A549 (cell line): ENCODE results near the gene ASIC1.

Experiments
- CEBPB ChIP-seq, 2 experiments: fragments of >200 bp in 1 of 2; sonication (Bioruptor Twin) in 1 of 2; formaldehyde crosslinking in 1 of 2; IDR thresholded peaks; 2 replicates each; pipeline ENCODE4 v1.6.1; 2012 to 2016
- CHD4 ChIP-seq: fragments of 200-600 bp; sonication (generic); IDR thresholded peaks from 2 replicates; pipeline ENCODE4 v1.6.1; 2016; ENCODE audit warnings: antibody characterized with exemption, mild to moderate bottlenecking, borderline replicate concordance
- CTCF ChIP-seq: fragments of >200 bp; sonication (Bioruptor Twin); formaldehyde crosslinking; IDR thresholded peaks from 3 replicates; pipeline ENCODE4 v1.5.1; 2016
- E2F6 ChIP-seq: IDR thresholded peaks from 2 replicates; pipeline ENCODE4 v1.6.1; 2012; ENCODE audit warnings: low read depth, borderline replicate concordance
- JUN ChIP-seq, 2 experiments: fragments of >200 bp; sonication (Bioruptor Twin); formaldehyde crosslinking; IDR thresholded peaks; 2 replicates in 1 of 2; 3 replicates in 1 of 2; pipeline ENCODE4 v1.6.1; 2016 to 2017
- NR3C1 ChIP-seq: fragments of >200 bp; sonication (Bioruptor Twin); formaldehyde crosslinking; IDR thresholded peaks from 3 replicates; pipeline ENCODE4 v1.6.1; 2017
- POLR2A ChIP-seq: IDR thresholded peaks from 2 replicates; pipeline ENCODE4 v1.6.1; 2012; ENCODE audit warnings: mild to moderate bottlenecking, low read length
- RAD21 ChIP-seq, 2 experiments: fragments of >200 bp in 1 of 2; sonication (Bioruptor Twin) in 1 of 2; formaldehyde crosslinking in 1 of 2; IDR thresholded peaks in 1 of 2; conservative IDR thresholded peaks in 1 of 2; 2 replicates in 1 of 2; 3 replicates in 1 of 2; pipeline ENCODE4 v1.6.1; 2012 to 2018; ENCODE audit warnings: inconsistent platforms in 1 of 2
- REST ChIP-seq: fragments of 200-600 bp; sonication (generic); IDR thresholded peaks from 2 replicates; pipeline ENCODE4 v1.6.1; 2016; ENCODE audit warnings: antibody characterized with exemption, mild to moderate bottlenecking, moderate library complexity
- ZSCAN20 ChIP-seq: fragments of 250-450 bp; sonication (Bioruptor Pico); IDR thresholded peaks from 2 replicates; pipeline ENCODE4 v1.8.0; 2022; ENCODE audit warnings: mild to moderate bottlenecking, moderate library complexity

- no peak for TF ChIP-seq E2F6
- no peak for TF ChIP-seq CTCF
- TF ChIP-seq POLR2A = no peak
- no peak for TF ChIP-seq REST
- no peak for TF ChIP-seq CEBPB (IDR thresholded peaks at IDR 0.05)
- TF ChIP-seq RAD21 (conservative IDR thresholded peaks at IDR 0.05 in 1 of 2, IDR thresholded peaks at IDR 0.05 in 1 of 2) = no peak
- no peak for TF ChIP-seq JUN (IDR thresholded peaks at IDR 0.05)
- no peak for TF ChIP-seq NR3C1
- no peak for TF ChIP-seq CHD4
- no peak for TF ChIP-seq ZSCAN20
Observed at GRCh38 chr12:50043854-50044253, 13.5 kb upstream of the ASIC1 start.
